HepG2 (cell line): Measurements from ENCODE around the gene MAGI1.

Experiments used
- POLR2A ChIP-seq, 2 experiments: IDR thresholded peaks; 2 replicates each; pipeline ENCODE4 v1.6.1; 2011; ENCODE audit warnings: low read depth in 2 of 2, low read length in 2 of 2, mild to moderate bottlenecking in 1 of 2, moderate library complexity in 1 of 2; ENCODE audit not compliant: insufficient read depth in 1 of 2
- TCF7 ChIP-seq: sonication (generic); IDR thresholded peaks from 2 replicates; pipeline ENCODE4 v1.6.1; 2016; ENCODE audit warnings: antibody characterized with exemption, low read depth
- ZNF20 ChIP-seq: sonication (generic); formaldehyde crosslinking; IDR thresholded peaks from 2 replicates; pipeline ENCODE4 v1.4.0; 2020; ENCODE audit warnings: mild to moderate bottlenecking, moderate library complexity, missing genetic modification reagents
- ZNF326 ChIP-seq: sonication (generic); formaldehyde crosslinking; IDR thresholded peaks from 2 replicates; pipeline ENCODE4 v1.4.0; 2020; ENCODE audit warnings: missing genetic modification reagents, borderline replicate concordance
- ZNF557 ChIP-seq: sonication (generic); formaldehyde crosslinking; IDR thresholded peaks from 2 replicates; pipeline ENCODE4 v1.4.0; 2020; ENCODE audit warnings: missing genetic modification reagents

DNA sequence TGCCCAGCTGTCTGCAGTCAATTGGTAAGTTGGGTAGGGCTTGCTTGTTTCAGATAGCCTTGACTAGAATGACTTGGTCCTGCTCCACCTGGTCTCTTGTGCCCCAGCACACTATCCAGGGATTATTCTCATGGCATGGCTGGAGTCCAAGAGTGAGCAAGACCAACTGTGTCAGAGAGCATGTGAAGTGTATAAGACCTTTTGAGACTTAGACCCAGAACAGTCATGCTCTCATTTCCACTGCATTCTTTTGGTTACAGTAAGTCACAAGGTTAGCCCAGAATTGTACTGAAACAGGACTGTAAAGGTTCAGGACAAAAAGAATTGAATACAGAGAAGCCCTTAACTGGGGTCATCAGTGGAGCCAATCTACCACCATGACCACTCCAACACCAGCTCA is 700.1 kb downstream of the MAGI1 start:
- no peak for TF ChIP-seq POLR2A (IDR thresholded peaks at IDR 0.05; ENCODE audit: insufficient read depth in 1 of 2, low read depth in 2 of 2, low read length in 2 of 2)
- TF ChIP-seq TCF7, result no peak
- TF ChIP-seq ZNF326 (CRISPR knock-in tag), result no peak
- TF ChIP-seq ZNF20 (CRISPR knock-in tag), result no peak
- TF ChIP-seq ZNF557 (CRISPR knock-in tag), result no peak
